VCaP (cell line): Measurements from ENCODE around the gene PMF1.
"Not testable (repeated sequence)": the region's sequence is repeated elsewhere in the genome, so short reads cannot be mapped to it uniquely, and the experiment has no call there.

Source experiments
- H3K27ac ChIP-seq: fragments of 450-650 bp; 2 replicates; pipeline ENCODE4 v1.5.1; 2017
- CTCF ChIP-seq: fragments of 450-650 bp; conservative IDR thresholded peaks from 2 replicates; pipeline ENCODE4 v1.5.1; 2017; ENCODE audit warnings: mild to moderate bottlenecking, moderate library complexity

Gene PMF1

DNA sequence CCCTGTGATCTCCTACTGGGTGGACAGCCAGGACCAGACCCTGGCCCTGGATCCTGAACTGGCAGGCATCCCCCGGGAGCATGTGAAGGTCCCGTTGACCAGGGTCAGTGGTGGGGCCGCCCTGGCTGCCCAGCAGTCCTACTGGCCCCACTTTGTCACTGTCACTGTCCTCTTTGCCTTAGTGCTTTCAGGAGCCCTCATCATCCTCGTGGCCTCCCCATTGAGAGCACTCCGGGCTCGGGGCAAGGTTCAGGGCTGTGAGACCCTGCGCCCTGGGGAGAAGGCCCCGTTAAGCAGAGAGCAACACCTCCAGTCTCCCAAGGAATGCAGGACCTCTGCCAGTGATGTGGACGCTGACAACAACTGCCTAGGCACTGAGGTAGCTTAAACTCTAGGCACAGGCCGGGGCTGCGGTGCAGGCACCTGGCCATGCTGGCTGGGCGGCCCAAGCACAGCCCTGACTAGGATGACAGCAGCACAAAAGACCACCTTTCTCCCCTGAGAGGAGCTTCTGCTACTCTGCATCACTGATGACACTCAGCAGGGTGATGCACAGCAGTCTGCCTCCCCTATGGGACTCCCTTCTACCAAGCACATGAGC lies 36.1 kb upstream of the PMF1 start:
- TF ChIP-seq CTCF, result no peak
- H3K27ac ChIP-seq, result no peak overlapping the region

GRCh38 chr1:156177919-156178654 lies 34.7 kb upstream of the PMF1 start:
- no peak for TF ChIP-seq CTCF
- H3K27ac ChIP-seq, result 0 out of 2 replicates have a peak overlapping the region, but pooled peaks have one; percentile 18

- H3K27ac ChIP-seq, result no peak overlapping the region
- TF ChIP-seq CTCF, result no peak
Observed at GRCh38 chr1:156180471-156180870, 32.3 kb upstream of the PMF1 start.

GRCh38 chr1:156181391-156181924 lies 31.3 kb upstream of the PMF1 start:
- not testable (repeated sequence) for H3K27ac ChIP-seq

- H3K27ac ChIP-seq, result not testable (repeated sequence)
Observed at GRCh38 chr1:156182010-156182779, 30.6 kb upstream of the PMF1 start.

DNA sequence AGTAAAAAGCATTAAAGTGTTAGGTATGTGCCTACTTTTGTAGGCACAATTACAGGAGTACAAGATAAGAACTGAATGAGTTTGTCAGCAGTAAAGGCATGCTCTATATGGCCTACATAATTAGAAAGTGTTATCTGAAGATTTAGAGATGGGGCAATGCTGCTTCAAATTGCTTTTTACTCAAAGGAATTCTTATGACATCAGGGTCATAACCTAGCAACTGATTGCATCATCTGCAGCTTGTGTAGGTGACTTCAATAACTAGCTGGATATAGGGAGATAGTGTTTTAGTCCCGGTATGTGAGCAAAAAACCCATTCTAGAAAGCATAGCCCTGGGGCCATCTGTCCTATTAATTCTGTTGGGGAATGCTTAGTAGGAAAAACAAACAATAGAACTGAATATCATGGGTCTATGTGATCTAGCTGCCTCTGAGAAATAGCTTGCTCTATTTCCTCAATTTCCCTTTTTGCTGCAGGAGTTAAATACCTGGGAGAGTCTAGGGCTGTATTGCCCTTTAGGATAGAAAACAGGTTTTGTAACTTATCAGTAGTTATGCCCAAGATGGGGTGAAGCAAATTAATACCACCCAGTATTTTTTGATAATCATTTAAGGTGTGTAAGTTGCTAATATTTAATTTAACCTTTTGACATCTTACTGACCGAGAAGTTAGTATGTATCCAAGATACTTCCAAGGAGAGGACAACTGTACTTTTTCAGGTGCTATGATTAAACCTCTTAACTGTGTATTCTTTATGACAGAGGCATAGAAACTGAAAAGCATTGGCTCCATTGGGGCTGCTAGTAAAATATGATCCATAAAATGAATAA lies 26.2 kb upstream of the PMF1 start:
- H3K27ac ChIP-seq, result not testable (repeated sequence)

- H3K27ac ChIP-seq, result not testable (repeated sequence)
Observed at GRCh38 chr1:156190265-156190664, 22.5 kb upstream of the PMF1 start.

DNA sequence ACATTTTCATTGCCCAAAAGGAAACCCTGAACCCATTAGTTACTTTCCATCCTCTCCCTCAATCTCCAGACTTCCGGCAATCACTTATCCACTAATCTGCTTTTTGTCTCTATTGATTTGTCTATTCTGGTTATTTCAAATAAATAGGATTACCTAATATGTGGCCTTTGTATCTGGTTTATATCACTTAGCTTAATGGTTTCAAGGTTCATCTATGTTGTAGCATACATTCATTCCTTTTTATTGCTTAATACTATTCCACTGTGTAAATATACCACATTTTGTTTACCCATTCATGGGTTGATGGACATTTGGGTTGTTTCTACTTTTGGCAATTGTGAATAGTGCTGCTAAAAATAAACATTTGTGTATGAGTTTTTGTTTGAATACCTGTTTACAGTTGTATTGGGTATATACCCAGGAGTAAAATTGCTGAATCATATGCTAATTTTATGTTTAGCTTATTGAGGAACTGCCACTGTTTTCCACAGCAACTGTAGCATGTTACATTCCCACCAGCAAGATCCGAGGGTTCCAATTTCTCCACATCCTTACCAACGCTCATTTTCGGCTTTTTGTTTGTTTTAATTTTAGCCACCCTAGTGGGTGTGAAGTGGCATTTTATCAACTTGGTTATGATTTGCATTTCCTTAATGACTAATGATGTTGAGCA lies 21.4 kb upstream of the PMF1 start:
- TF ChIP-seq CTCF, result no peak
- H3K27ac ChIP-seq, result no peak overlapping the region

DNA sequence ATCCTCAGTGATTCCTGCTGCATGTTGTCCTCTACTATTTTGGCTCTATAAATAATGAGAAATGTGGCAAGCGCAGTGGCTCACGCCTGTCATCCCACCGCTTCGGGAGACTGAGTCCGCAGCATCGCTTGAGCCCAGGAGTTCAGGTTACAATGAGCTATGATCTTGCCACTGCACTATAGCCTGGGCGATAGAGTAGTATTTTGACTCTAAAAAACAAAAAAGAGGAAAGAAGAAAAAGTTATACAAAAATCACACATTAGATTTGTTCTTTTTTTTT lies 19.7 kb upstream of the PMF1 start:
- H3K27ac ChIP-seq, result peak overlapping the region; percentile 80
- TF ChIP-seq CTCF, result no peak
